ENCODE data around the gene COMMD8.

DNA sequence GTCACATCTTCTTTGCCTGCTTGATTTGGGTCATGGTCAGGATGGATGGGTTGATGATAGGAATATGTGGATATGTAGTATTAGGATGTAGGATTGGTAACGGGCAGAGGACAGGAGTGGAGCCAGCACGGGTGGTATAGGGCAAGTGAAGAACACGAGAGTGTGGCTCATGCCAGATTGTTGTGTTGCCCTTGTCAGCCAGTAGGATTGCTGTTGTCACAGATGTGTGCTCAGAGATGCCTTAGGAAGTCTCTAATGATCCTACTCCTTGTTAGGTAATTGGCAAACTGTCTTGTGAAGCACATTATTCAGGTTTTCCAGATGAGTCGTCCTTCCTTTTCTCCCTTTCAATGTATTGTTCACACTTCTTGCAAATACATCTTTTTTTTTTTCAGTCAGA lies 27.0 kb upstream of the COMMD8 start:
- TF ChIP-seq CTCF (IDR thresholded peaks at IDR 0.05): peak in 5 of 6 experiments; percentile 26 to 55 (median 35)
- TF ChIP-seq POLR2A (IDR thresholded peaks at IDR 0.05): no peak

Measured in esophagus squamous epithelium (tissue), 4 donors.